Stimulated activated CD8-positive, alpha-beta memory T cell treated with anti-CD3 and anti-CD28 coated beads, Interleukin-4, amount 100 ng/mL, for 48 hours (primary cell): ENCODE data around the gene PDE8B.

Source experiments
- DNase-seq: peaks from one replicate; pipeline ENCODE4 v3.0.0-alpha.2; 2020

The PDE8B gene

GRCh38 chr5:77192441-77193050, 17.9 kb upstream of the PDE8B start:
- DNase-seq = no peak

- DNase-seq = no peak
Measured at GRCh38 chr5:77194762-77195161, 15.7 kb upstream of the PDE8B start.

- DNase-seq = no peak
Measured at GRCh38 chr5:77197840-77198554, 12.5 kb upstream of the PDE8B start.

GRCh38 chr5:77200663-77201062, 9.8 kb upstream of the PDE8B start:
- no peak for DNase-seq

- DNase-seq = no peak
Measured at GRCh38 chr5:77202145-77202544, 8.3 kb upstream of the PDE8B start.

GRCh38 chr5:77204967-77205366, 5.5 kb upstream of the PDE8B start:
- no peak for DNase-seq

- DNase-seq = no peak
Measured at GRCh38 chr5:77208507-77209163, 1.8 kb upstream of the PDE8B start.

- no peak for DNase-seq
Measured at GRCh38 chr5:77209495-77210090, 887 bp upstream of the PDE8B start.

GRCh38 chr5:77210964-77211690, 647 bp downstream of the PDE8B start:
- DNase-seq = no peak

- no peak for DNase-seq
Measured at GRCh38 chr5:77211691-77212047, 1.2 kb downstream of the PDE8B start.

- no peak for DNase-seq
Measured at GRCh38 chr5:77213601-77214000, 3.1 kb downstream of the PDE8B start.

GRCh38 chr5:77214151-77214550, 3.7 kb downstream of the PDE8B start:
- DNase-seq = no peak

- DNase-seq = no peak
Measured at GRCh38 chr5:77218263-77218662, 7.8 kb downstream of the PDE8B start.

- no peak for DNase-seq
Measured at GRCh38 chr5:77221115-77221514, 10.6 kb downstream of the PDE8B start.

- no peak for DNase-seq
Measured at GRCh38 chr5:77222722-77223121, 12.2 kb downstream of the PDE8B start.

GRCh38 chr5:77223653-77224052, 13.2 kb downstream of the PDE8B start:
- DNase-seq = no peak

- DNase-seq = no peak
Measured at GRCh38 chr5:77224672-77225355, 14.3 kb downstream of the PDE8B start.

- no peak for DNase-seq
Measured at GRCh38 chr5:77225531-77225930, 15.1 kb downstream of the PDE8B start.

- DNase-seq = no peak
Measured at GRCh38 chr5:77229887-77230286, 19.4 kb downstream of the PDE8B start.

GRCh38 chr5:77230727-77231470, 20.4 kb downstream of the PDE8B start:
- DNase-seq = no peak

- no peak for DNase-seq
Measured at GRCh38 chr5:77231471-77232138, 21.1 kb downstream of the PDE8B start.
